Ishikawa (cell line): ENCODE data around the gene SETD7.

Source experiments
- CEBPB ChIP-seq: IDR thresholded peaks from 2 replicates; pipeline ENCODE4 v1.6.1; 2012
- CREB1 ChIP-seq: IDR thresholded peaks from 2 replicates; pipeline ENCODE4 v1.6.1; 2012; ENCODE audit warnings: low read depth
- EGR1 ChIP-seq: IDR thresholded peaks from 2 replicates; pipeline ENCODE4 v1.6.1; 2012
- EP300 ChIP-seq: IDR thresholded peaks from 2 replicates; pipeline ENCODE4 v1.6.1; 2012; ENCODE audit warnings: borderline replicate concordance
- FOXM1 ChIP-seq: IDR thresholded peaks from 2 replicates; pipeline ENCODE4 v1.6.1; 2012; ENCODE audit warnings: low read depth, borderline replicate concordance
- MAX ChIP-seq: IDR thresholded peaks from 2 replicates; pipeline ENCODE4 v1.6.1; 2012
- NFIC ChIP-seq: IDR thresholded peaks from 2 replicates; pipeline ENCODE4 v1.6.1; 2012
- RAD21 ChIP-seq: IDR thresholded peaks from 2 replicates; pipeline ENCODE4 v1.6.1; 2012; ENCODE audit warnings: low read depth
- TAF1 ChIP-seq: IDR thresholded peaks from 2 replicates; pipeline ENCODE4 v1.6.1; 2012; ENCODE audit warnings: low read depth, mild to moderate bottlenecking
- TCF12 ChIP-seq: IDR thresholded peaks from 2 replicates; pipeline ENCODE4 v1.6.1; 2012; ENCODE audit warnings: low read depth
- TEAD4 ChIP-seq: IDR thresholded peaks from 2 replicates; pipeline ENCODE4 v1.6.1; 2012
- USF1 ChIP-seq: IDR thresholded peaks from 2 replicates; pipeline ENCODE4 v1.6.1; 2012
- YY1 ChIP-seq: IDR thresholded peaks from 2 replicates; pipeline ENCODE4 v1.6.1; 2012; ENCODE audit warnings: low read depth
- ZBTB7A ChIP-seq: IDR thresholded peaks from 2 replicates; pipeline ENCODE4 v1.6.1; 2012; ENCODE audit warnings: low read depth
- TF ChIP-seq, protein P1 (sequence below): IDR thresholded peaks from 2 replicates; pipeline ENCODE4 v1.6.1; 2012; ENCODE audit warnings: low read depth, mild to moderate bottlenecking

SETD7 gene

GRCh38 chr4:139559089-139559479, 3.1 kb upstream of the SETD7 start:
- no peak for TF ChIP-seq CREB1
- no peak for TF ChIP-seq EGR1
- no peak for TF ChIP-seq CEBPB

GRCh38 chr4:139558235-139559088, 2.4 kb upstream of the SETD7 start:
- TF ChIP-seq ZBTB7A = no peak
- TF ChIP-seq RAD21 = no peak
- no peak for TF ChIP-seq TCF12
- TF ChIP-seq CREB1 = no peak
- no peak for TF ChIP-seq USF1
- TF ChIP-seq TEAD4 = no peak
- no peak for TF ChIP-seq YY1
- no peak for TF ChIP-seq EGR1
- no peak for TF ChIP-seq MAX

DNA sequence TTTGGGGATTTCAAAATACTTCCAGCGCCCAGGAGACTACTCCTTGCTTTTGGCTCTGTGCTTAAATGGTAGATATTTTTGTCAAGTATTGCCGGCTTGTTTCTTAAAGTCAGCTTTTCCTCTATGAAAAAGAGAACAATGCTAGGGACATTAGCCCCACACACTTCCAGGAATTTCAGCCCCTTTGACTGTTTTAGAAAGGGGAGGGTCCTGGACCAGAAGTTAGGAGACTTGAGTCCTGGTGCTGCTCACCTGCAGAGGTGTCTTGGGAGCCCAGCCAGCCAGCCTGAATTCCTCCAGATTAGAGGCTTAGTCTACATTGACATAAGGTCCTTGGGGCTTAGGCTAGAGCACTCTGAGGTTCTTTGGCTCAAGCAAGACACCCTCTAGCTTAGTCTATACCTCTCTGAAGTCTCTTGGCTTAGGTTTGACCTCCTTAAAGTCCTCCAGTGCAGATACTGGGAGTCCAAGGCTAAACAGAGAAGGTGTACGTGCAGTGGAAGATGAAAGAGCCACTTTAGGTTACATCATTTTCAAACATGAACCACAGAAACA, 1.6 kb upstream of the SETD7 start:
- TF ChIP-seq EP300 (no peak), MAX (no peak), YY1 (no peak), CEBPB (no peak), ZBTB7A (no peak), USF1 (no peak), CREB1 (no peak), EGR1 (no peak), FOXM1 (no peak), NFIC (no peak), RAD21 (no peak), TAF1 (no peak), TEAD4 (no peak), TCF12 (no peak)
- TF ChIP-seq, protein P1, sequence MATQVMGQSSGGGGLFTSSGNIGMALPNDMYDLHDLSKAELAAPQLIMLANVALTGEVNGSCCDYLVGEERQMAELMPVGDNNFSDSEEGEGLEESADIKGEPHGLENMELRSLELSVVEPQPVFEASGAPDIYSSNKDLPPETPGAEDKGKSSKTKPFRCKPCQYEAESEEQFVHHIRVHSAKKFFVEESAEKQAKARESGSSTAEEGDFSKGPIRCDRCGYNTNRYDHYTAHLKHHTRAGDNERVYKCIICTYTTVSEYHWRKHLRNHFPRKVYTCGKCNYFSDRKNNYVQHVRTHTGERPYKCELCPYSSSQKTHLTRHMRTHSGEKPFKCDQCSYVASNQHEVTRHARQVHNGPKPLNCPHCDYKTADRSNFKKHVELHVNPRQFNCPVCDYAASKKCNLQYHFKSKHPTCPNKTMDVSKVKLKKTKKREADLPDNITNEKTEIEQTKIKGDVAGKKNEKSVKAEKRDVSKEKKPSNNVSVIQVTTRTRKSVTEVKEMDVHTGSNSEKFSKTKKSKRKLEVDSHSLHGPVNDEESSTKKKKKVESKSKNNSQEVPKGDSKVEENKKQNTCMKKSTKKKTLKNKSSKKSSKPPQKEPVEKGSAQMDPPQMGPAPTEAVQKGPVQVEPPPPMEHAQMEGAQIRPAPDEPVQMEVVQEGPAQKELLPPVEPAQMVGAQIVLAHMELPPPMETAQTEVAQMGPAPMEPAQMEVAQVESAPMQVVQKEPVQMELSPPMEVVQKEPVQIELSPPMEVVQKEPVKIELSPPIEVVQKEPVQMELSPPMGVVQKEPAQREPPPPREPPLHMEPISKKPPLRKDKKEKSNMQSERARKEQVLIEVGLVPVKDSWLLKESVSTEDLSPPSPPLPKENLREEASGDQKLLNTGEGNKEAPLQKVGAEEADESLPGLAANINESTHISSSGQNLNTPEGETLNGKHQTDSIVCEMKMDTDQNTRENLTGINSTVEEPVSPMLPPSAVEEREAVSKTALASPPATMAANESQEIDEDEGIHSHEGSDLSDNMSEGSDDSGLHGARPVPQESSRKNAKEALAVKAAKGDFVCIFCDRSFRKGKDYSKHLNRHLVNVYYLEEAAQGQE = no peak

GRCh38 chr4:139556724-139557555, 921 bp upstream of the SETD7 start:
- TF ChIP-seq RAD21 (peak; percentile 15; the same call in 1 of the 2 replicates), YY1 (no peak), MAX (peak; percentile 19; the same call in 1 of the 2 replicates), EGR1 (peak; percentile 40; the same call in 1 of the 2 replicates)
- TF ChIP-seq, protein P1 = no peak

GRCh38 chr4:139555705-139556070, 331 bp downstream of the SETD7 start:
- no peak for TF ChIP-seq CREB1
- no peak for TF ChIP-seq TEAD4
- TF ChIP-seq YY1 = no peak
- TF ChIP-seq CEBPB = peak; percentile 92
- TF ChIP-seq TCF12 = no peak
- no peak for TF ChIP-seq EGR1
- TF ChIP-seq FOXM1 = no peak
